ENCODE data around the gene STAT1.

Gene STAT1

DNA sequence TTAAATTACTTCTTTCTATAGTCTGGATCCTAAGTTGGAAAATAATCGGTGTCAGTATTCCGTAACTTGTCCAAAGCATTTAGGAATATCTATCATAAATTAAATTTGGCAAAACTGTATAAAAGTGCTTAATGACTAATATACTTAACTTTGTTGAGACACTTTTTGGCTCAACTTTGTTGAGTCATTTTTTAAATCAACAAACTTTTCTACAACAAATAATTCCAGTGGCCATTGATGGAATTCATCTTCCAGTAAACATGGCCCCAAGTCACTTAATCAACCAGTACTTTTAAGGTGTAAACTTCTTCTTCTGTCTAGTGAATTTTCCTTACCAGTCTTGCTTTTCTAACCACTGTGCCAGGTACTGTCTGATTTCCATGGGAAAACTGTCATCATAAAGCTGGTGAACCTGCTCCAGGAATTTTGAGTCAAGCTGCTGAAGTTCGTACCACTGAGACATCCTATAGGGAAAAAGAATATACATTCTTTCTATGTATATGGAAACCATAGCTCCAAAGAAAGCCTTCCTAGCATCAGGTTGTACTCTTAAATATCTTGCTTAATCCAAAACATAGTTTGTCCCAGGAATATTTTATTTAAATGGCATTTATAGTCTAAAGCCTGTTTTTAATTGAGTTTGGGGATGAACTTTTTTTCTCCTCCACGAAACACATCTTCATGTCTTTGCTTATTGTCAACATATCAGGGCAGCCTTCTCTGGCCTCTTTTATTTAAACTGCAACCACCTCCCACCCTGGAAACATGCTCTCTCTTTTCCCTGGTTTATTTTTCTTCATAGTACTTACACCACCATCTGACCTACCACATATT lies 4.2 kb downstream of the STAT1 start:
- no peaks in the 10 kb centered on the region for H3K27me3 ChIP-seq (replicated peaks in 2 of 5; ENCODE audit: control insufficient read depth in 4 of 5, insufficient read depth in 5 of 5, low read length in 4 of 5)
- ChIA-PET POLR2A (no interaction called here), CTCF (no interaction called here)
- no peak overlapping the region for H3K4me3 ChIP-seq (ENCODE audit: control insufficient read depth in 1 of 7, extremely low read depth in 1 of 7, insufficient read depth in 4 of 7, low read depth in 2 of 7, low read length in 6 of 7)
- peaks cover 13 to 29% (median 24%) of the 10 kb centered on the region in 4 experiments for H3K4me1 ChIP-seq (ENCODE audit: control extremely low read depth in 1 of 4, control insufficient read depth in 4 of 4, insufficient read depth in 4 of 4, low read length in 3 of 4)
- H3K27ac ChIP-seq (ENCODE audit: insufficient read depth in 1 of 2, low read depth in 1 of 2, low read length in 2 of 2, poor library complexity in 1 of 2, severe bottlenecking in 2 of 2): no peak overlapping the region
- no peak for DNase-seq
- H3K36me3 ChIP-seq (ENCODE audit: control insufficient read depth in 4 of 4, insufficient read depth in 4 of 4, low read length in 3 of 4): peaks cover 29 to 60% (median 46%) of the 10 kb centered on the region in 4 experiments
- peaks cover 0 to 5% (median 0%) of the 10 kb centered on the region in 5 experiments for H3K9me3 ChIP-seq (ENCODE audit: control extremely low read depth in 1 of 5, control insufficient read depth in 4 of 5, insufficient read depth in 2 of 5, low read depth in 1 of 5, low read length in 4 of 5)
- whole genome bisulfite sequencing (ENCODE audit: insufficient coverage): 100% methylated on average over 1 of the region's 4 CpGs

DNA sequence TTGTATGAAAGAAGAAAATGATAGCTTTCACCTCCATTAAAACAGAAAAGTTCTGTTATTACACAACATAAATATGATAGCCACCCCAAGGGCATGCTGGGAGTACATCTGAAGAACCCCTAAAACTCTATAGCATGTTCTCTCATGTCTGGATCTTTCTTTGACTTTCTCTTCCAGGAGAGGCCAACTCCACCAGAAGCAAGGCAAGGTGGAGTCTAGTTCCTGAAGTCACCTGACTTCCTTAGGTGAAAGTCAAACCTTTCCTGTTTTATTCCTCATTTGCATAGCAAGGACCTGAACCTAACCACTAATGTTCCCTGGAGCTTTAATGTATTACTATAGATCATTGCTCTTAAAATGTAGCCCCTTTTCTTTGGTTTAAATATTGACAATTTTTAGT lies 5.7 kb downstream of the STAT1 start:
- Histone ChIP-seq H3K4me1 (ENCODE audit: control extremely low read depth in 1 of 4, control insufficient read depth in 4 of 4, insufficient read depth in 4 of 4, low read length in 3 of 4) (peaks cover 6 to 20% (median 15%) of the 10 kb centered on the region in 4 experiments), H3K27me3 (replicated peaks in 2 of 5; ENCODE audit: control insufficient read depth in 4 of 5, insufficient read depth in 5 of 5, low read length in 4 of 5) (no peaks in the 10 kb centered on the region), H3K9me3 (ENCODE audit: control extremely low read depth in 1 of 5, control insufficient read depth in 4 of 5, insufficient read depth in 2 of 5, low read depth in 1 of 5, low read length in 4 of 5) (peaks cover 0 to 19% (median 5%) of the 10 kb centered on the region in 5 experiments), H3K36me3 (ENCODE audit: control insufficient read depth in 4 of 4, insufficient read depth in 4 of 4, low read length in 3 of 4) (peaks cover 34 to 75% (median 59%) of the 10 kb centered on the region in 4 experiments), H3K27ac (ENCODE audit: insufficient read depth in 1 of 2, low read depth in 1 of 2, low read length in 2 of 2, poor library complexity in 1 of 2, severe bottlenecking in 2 of 2) (no peak overlapping the region), H3K4me3 (ENCODE audit: control insufficient read depth in 1 of 7, extremely low read depth in 1 of 7, insufficient read depth in 4 of 7, low read depth in 2 of 7, low read length in 6 of 7) (no peak overlapping the region)
- ChIA-PET CTCF (interaction anchor here (0.6 to 1.7 kb wide), 5 partner anchors 11 to 227 kb away, joined by 3 to 6 read pairs (median 3); no protein-coding TSS in a partner anchor), POLR2A (interaction anchor here (1.5 kb wide), 1 partner anchor 12 kb away, joined by 3 read pairs; no protein-coding TSS in a partner anchor)
- no peak for DNase-seq

DNA sequence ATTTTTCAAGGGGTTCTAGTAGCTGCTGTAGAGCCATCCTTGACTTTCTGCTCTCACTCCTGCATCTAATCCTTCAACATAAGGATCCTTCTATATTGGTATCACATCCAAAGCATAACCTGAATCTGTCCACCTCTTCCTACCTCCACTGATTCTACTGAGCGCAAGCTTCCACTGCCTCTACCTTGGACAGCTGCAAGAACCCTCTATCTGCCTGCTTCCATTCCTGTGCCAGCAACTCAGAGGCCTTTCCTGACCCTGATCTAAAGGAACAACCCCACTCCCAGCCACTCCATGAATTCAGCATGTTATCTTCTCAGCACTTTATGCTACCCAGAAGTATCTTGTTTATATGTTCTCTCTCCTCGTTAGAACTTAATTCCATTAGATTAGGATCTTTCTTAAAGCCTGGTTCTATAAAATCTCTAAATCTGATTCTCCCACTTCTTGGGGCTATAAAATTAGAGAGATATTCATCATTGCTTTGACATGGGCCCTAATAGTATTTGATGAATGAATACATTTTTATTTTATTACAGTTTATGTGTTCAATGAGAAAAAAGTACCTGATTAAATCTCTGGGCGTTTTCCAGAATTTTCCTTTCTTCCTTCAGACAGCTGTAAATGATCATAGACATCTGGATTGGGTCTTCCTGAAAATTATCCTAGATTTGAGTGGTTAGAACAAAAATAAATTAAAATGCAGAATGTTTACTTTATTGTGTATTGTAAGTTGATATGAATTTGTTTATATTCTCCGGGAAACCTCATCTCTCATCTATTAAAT lies 6.8 kb downstream of the STAT1 start:
- H3K4me3 ChIP-seq (ENCODE audit: control insufficient read depth in 1 of 7, extremely low read depth in 1 of 7, insufficient read depth in 4 of 7, low read depth in 2 of 7, low read length in 6 of 7): no peak overlapping the region
- H3K4me1 ChIP-seq (ENCODE audit: control extremely low read depth in 1 of 4, control insufficient read depth in 4 of 4, insufficient read depth in 4 of 4, low read length in 3 of 4): peaks cover 0 to 9% (median 4%) of the 10 kb centered on the region in 4 experiments
- ChIA-PET CTCF (interaction anchor here (1.0 to 1.7 kb wide), 4 partner anchors 10 to 18 kb away, joined by 3 to 6 read pairs (median 4); no protein-coding TSS in a partner anchor), POLR2A (interaction anchor here (1.5 kb wide), 1 partner anchor 13 kb away, joined by 3 read pairs; no protein-coding TSS in a partner anchor)
- H3K9me3 ChIP-seq (ENCODE audit: control extremely low read depth in 1 of 5, control insufficient read depth in 4 of 5, insufficient read depth in 2 of 5, low read depth in 1 of 5, low read length in 4 of 5): peaks cover 0 to 19% (median 5%) of the 10 kb centered on the region in 5 experiments
- H3K27ac ChIP-seq (ENCODE audit: insufficient read depth in 1 of 2, low read depth in 1 of 2, low read length in 2 of 2, poor library complexity in 1 of 2, severe bottlenecking in 2 of 2): no peak overlapping the region
- H3K27me3 ChIP-seq (replicated peaks in 2 of 5; ENCODE audit: control insufficient read depth in 4 of 5, insufficient read depth in 5 of 5, low read length in 4 of 5): no peaks in the 10 kb centered on the region
- no peak for DNase-seq
- H3K36me3 ChIP-seq (ENCODE audit: control insufficient read depth in 4 of 4, insufficient read depth in 4 of 4, low read length in 3 of 4): peaks cover 43 to 86% (median 68%) of the 10 kb centered on the region in 4 experiments
- WGBS (ENCODE audit: insufficient coverage): 100% methylated on average over 2 of the region's 4 CpGs

DNA sequence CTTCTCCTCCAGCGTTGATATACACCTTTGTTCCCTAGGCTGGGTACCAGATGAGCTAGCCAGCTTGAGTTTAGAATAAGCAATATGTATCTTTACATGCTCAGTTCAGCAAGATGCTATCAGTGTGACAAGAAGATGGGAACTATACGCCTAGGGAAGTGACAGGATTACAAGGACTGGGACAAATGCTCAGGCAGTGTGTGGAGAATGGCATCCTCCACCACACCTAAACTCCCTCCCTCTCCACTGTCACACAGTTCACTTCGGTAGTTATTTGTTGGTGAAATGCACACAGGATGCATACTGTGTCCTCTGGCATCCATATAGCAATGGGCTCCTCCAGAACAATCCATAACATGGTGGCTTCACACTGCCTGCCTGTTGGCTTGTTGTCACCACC lies 7.7 kb downstream of the STAT1 start:
- Histone ChIP-seq H3K4me1 (ENCODE audit: control extremely low read depth in 1 of 4, control insufficient read depth in 4 of 4, insufficient read depth in 4 of 4, low read length in 3 of 4) (peaks cover 0 to 1% (median under 1%) of the 10 kb centered on the region in 4 experiments), H3K4me3 (ENCODE audit: control insufficient read depth in 1 of 7, extremely low read depth in 1 of 7, insufficient read depth in 4 of 7, low read depth in 2 of 7, low read length in 6 of 7) (no peak overlapping the region), H3K36me3 (ENCODE audit: control insufficient read depth in 4 of 4, insufficient read depth in 4 of 4, low read length in 3 of 4) (peaks cover 46 to 91% (median 71%) of the 10 kb centered on the region in 4 experiments), H3K27ac (ENCODE audit: insufficient read depth in 1 of 2, low read depth in 1 of 2, low read length in 2 of 2, poor library complexity in 1 of 2, severe bottlenecking in 2 of 2) (no peak overlapping the region), H3K27me3 (replicated peaks in 2 of 5; ENCODE audit: control insufficient read depth in 4 of 5, insufficient read depth in 5 of 5, low read length in 4 of 5) (no peaks in the 10 kb centered on the region), H3K9me3 (ENCODE audit: control extremely low read depth in 1 of 5, control insufficient read depth in 4 of 5, insufficient read depth in 2 of 5, low read depth in 1 of 5, low read length in 4 of 5) (peaks cover 0 to 19% (median 5%) of the 10 kb centered on the region in 5 experiments)
- DNase-seq: no peak
- ChIA-PET CTCF (interaction anchor here (1.2 to 2.0 kb wide), 4 partner anchors 9 to 23 kb away, joined by 3 to 6 read pairs (median 6); no protein-coding TSS in a partner anchor), POLR2A (no interaction called here)
- WGBS (ENCODE audit: insufficient coverage): 100% methylated on average over 1 of the region's 3 CpGs

DNA sequence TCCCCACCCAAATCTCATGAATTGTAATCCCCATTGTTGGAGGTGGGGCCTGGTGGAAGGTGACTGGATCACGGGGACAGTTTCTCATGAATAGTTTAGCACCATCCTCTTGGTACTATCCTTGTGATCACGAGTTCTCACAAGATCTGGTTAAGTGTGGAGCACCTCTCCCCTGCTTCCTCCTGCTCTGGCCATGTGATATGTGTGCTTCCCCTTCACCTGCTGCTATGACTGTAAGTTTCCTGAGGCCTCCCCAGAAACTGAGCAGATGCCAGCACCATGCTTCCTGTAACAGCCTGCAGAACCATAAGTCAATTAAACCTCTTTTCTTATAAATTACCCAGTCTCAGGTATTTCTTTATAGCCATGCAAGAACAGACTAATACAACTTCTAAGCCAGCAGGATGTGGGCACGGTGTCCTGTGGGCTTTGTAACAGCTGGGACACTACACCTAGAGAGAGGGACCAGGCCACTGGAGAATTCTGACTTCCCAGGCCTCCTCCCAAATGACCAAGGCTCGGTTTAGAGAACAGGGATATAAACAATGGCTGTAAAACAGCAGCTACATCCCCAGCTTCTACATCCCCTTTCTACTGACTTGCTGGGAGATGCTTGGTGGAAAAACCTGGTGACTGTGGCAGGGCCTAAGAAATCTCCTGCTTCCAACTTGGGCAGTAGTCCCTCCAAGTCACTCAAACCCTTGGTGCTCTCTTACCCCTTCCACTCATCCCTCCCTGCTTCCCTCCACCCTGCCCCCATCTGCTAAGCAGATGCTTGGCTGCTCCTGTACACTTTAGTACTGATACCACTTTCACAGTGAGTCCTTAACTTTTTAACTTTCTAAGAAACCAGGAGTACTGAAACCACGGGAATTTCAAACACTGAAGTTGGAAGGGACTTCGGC lies 10.3 kb downstream of the STAT1 start:
- Histone ChIP-seq H3K27ac (ENCODE audit: insufficient read depth in 1 of 2, low read depth in 1 of 2, low read length in 2 of 2, poor library complexity in 1 of 2, severe bottlenecking in 2 of 2) (no peak overlapping the region), H3K27me3 (replicated peaks in 2 of 5; ENCODE audit: control insufficient read depth in 4 of 5, insufficient read depth in 5 of 5, low read length in 4 of 5) (no peaks in the 10 kb centered on the region), H3K4me1 (ENCODE audit: control extremely low read depth in 1 of 4, control insufficient read depth in 4 of 4, insufficient read depth in 4 of 4, low read length in 3 of 4) (no peaks in the 10 kb centered on the region), H3K36me3 (ENCODE audit: control insufficient read depth in 4 of 4, insufficient read depth in 4 of 4, low read length in 3 of 4) (peaks cover 54 to 99% (median 77%) of the 10 kb centered on the region in 4 experiments), H3K4me3 (ENCODE audit: control insufficient read depth in 1 of 7, extremely low read depth in 1 of 7, insufficient read depth in 4 of 7, low read depth in 2 of 7, low read length in 6 of 7) (no peak overlapping the region), H3K9me3 (ENCODE audit: control extremely low read depth in 1 of 5, control insufficient read depth in 4 of 5, insufficient read depth in 2 of 5, low read depth in 1 of 5, low read length in 4 of 5) (peaks cover 0 to 19% (median 5%) of the 10 kb centered on the region in 5 experiments)
- DNase-seq: no peak
- ChIA-PET POLR2A (interaction anchor here (1.0 kb wide), 1 partner anchor 46 kb away, joined by 3 read pairs; no protein-coding TSS in a partner anchor), CTCF (interaction anchor here (0.8 to 1.1 kb wide), 2 partner anchors 16 to 152 kb away, joined by 3 to 4 read pairs; no protein-coding TSS in a partner anchor)
- 100% methylated on average over 4 of the region's 6 CpGs for WGBS (ENCODE audit: insufficient coverage)

DNA sequence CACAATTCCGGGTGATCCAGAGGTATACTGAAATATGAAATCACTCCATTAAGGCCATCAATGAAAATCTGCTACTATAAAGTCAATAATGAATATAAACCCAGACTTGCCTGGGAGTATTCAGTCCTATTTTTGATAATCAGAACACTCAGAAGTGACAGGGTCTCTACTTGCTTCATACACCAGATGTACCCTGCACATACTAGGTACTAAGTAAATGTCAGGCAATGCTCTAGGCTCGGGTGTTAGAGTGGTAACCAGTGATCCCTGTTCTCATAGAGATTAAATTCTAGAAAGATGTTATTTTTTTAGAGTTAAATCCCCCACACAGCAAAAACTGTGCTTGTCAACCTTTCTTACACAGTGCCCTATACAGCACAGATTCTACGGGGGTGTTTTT lies 12.3 kb downstream of the STAT1 start:
- 100% methylated on average over 1 of the region's 3 CpGs for WGBS (ENCODE audit: insufficient coverage)
- POLR2A ChIA-PET: no interaction called here
- no peak overlapping the region for H3K27ac ChIP-seq (ENCODE audit: insufficient read depth in 1 of 2, low read depth in 1 of 2, low read length in 2 of 2, poor library complexity in 1 of 2, severe bottlenecking in 2 of 2)

More for the DNA sequence above, 12.3 kb downstream of the STAT1 start:
- Histone ChIP-seq H3K36me3 (ENCODE audit: control insufficient read depth in 4 of 4, insufficient read depth in 4 of 4, low read length in 3 of 4) (peaks cover 53 to 99% (median 82%) of the 10 kb centered on the region in 4 experiments), H3K4me3 (ENCODE audit: control insufficient read depth in 1 of 7, extremely low read depth in 1 of 7, insufficient read depth in 4 of 7, low read depth in 2 of 7, low read length in 6 of 7) (no peak overlapping the region), H3K9me3 (ENCODE audit: control extremely low read depth in 1 of 5, control insufficient read depth in 4 of 5, insufficient read depth in 2 of 5, low read depth in 1 of 5, low read length in 4 of 5) (peaks cover 0 to 19% (median 5%) of the 10 kb centered on the region in 5 experiments), H3K27me3 (replicated peaks in 2 of 5; ENCODE audit: control insufficient read depth in 4 of 5, insufficient read depth in 5 of 5, low read length in 4 of 5) (no peaks in the 10 kb centered on the region), H3K4me1 (ENCODE audit: control extremely low read depth in 1 of 4, control insufficient read depth in 4 of 4, insufficient read depth in 4 of 4, low read length in 3 of 4) (no peaks in the 10 kb centered on the region)
- no peak for DNase-seq
- CTCF ChIA-PET: interaction anchor here (1.0 to 1.6 kb wide), 4 partner anchors 8 to 20 kb away, joined by 3 to 4 read pairs (median 4); no protein-coding TSS in a partner anchor
